SK-N-MC (cell line): ENCODE results near the gene DPF3.

Source experiments
- DNase-seq: peaks from one replicate; pipeline ENCODE4 v3.0.0-alpha.2; 2011; ENCODE audit warnings: low read depth, low spot score
- H3K27ac ChIP-seq: fragments of 200-600 bp; sonication (generic); 2 replicates; pipeline ENCODE4 v1.5.1; 2016; ENCODE audit warnings: mixed run types
- H3K36me3 ChIP-seq: fragments of 200-600 bp; sonication (generic); 2 replicates; pipeline ENCODE4 v1.6.1; 2017; ENCODE audit warnings: antibody characterized with exemption, low read length, mixed read lengths; ENCODE audit not compliant: insufficient read depth
- H3K4me3 ChIP-seq: fragments of 200-600 bp; sonication (generic); 2 replicates; pipeline ENCODE4 v1.5.1; 2016
- H3K9ac ChIP-seq: fragments of 200-600 bp; sonication (generic); 2 replicates; pipeline ENCODE4 v1.8.0; 2017; ENCODE audit warnings: mixed run types, mixed read lengths; ENCODE audit not compliant: insufficient read length
- H3K9me3 ChIP-seq: fragments of 200-600 bp; sonication (generic); 2 replicates; pipeline ENCODE4 v1.6.1; 2017; ENCODE audit warnings: low read depth, mild to moderate bottlenecking, antibody characterized with exemption, low read length, moderate library complexity, mixed read lengths
- EZH2 ChIP-seq: fragments of 200-600 bp; sonication (generic); IDR thresholded peaks from one replicate; pipeline ENCODE4 v1.6.1; 2017; ENCODE audit warnings: antibody characterized with exemption
- FOXP2 ChIP-seq: optimal IDR thresholded peaks from 2 replicates; pipeline ENCODE3; 2011; ENCODE audit warnings: mild to moderate bottlenecking, moderate library complexity; ENCODE audit not compliant: insufficient read depth; ENCODE audit errors: extremely low read length, control extremely low read depth
- POLR2AphosphoS5 ChIP-seq: IDR thresholded peaks from 2 replicates; pipeline ENCODE4 v1.6.1; 2012; ENCODE audit warnings: mild to moderate bottlenecking, low read depth, low read length, borderline replicate concordance

Gene DPF3

DNA sequence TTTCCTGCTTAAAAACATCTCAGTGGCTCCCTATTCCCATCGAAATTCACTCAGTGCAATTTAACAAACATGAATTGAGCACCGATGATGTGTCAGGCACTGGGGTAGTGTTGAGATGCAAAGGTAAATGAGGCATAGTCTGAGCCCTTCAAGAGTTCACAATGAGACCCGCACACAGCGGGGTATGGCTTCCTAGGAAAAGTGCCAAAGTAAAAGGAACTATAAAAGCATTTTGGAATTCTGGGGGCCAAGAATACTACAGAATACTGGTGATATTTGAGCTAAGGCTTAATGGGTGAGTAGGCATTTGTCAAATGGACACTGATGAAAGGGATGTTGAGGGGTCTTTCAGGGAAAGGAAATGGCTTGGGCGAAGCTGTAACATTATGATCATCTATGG, 315.4 kb downstream of the DPF3 start:
- no peak for TF ChIP-seq FOXP2
- no peak for TF ChIP-seq EZH2
- no peak for TF ChIP-seq POLR2AphosphoS5

DNA sequence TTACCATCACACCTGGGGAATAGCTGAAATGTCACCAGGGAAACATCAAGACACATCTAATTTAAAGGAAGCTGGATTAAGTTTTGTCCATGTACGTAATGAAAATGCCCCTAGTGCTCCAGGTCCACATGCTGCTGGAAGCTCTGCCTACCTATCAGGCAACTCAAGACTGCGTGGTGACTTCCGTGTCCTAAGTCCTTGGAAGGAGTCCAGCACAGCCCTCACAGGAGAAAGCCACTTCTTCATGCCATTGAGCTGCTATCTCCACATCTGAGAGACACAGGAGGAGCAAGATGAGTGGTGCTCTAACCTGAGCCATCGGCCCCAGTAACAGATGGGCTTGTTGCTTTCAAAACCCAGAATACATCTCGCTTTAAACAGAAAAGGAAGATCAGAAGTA, 316.4 kb downstream of the DPF3 start:
- H3K27ac ChIP-seq, result no peak overlapping the region
- H3K9ac ChIP-seq, result no peak overlapping the region
- no peaks in the 10 kb centered on the region for H3K9me3 ChIP-seq
- no peak for DNase-seq
- no peaks in the 10 kb centered on the region for H3K36me3 ChIP-seq
- no peak overlapping the region for H3K4me3 ChIP-seq
- TF ChIP-seq EZH2, result no peak
- TF ChIP-seq FOXP2, result no peak
- no peak for TF ChIP-seq POLR2AphosphoS5

More for the DNA sequence above, 315.4 kb downstream of the DPF3 start:
- no peaks in the 10 kb centered on the region for H3K9me3 ChIP-seq
- H3K4me3 ChIP-seq, result no peak overlapping the region
- H3K36me3 ChIP-seq, result no peaks in the 10 kb centered on the region
- DNase-seq, result no peak
- H3K9ac ChIP-seq, result no peak overlapping the region
- H3K27ac ChIP-seq, result no peak overlapping the region

- Histone ChIP-seq H3K4me3 (no peak overlapping the region), H3K9ac (no peak overlapping the region), H3K9me3 (0 out of 2 replicates have a peak, but pooled peaks cover under 1% of the 10 kb centered on the region), H3K27ac (no peak overlapping the region), H3K36me3 (no peaks in the 10 kb centered on the region)
- DNase-seq, result no peak
- TF ChIP-seq POLR2AphosphoS5 (no peak), FOXP2 (no peak)
Observed at GRCh38 chr14:72576258-72576657, 317.6 kb downstream of the DPF3 start.

DNA sequence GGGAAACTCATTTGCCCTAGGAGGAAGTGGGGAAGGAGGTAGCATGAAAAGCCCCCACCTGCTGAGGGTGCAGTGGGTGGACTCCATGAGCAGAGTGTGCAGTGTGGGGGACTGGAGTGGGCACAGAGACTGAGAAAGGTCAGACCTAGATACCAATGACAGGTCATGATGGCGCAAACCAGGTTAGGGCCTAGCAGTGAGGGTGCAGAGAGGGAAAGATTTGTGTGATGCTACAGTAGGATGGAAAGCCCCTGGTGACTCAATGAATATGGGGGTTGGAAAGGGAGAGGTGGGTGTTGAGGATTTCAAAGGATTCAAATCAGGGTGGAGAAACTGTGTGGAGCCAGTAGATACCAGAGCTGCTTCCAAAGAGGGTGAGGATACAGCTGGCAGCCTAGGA, 319.2 kb downstream of the DPF3 start:
- DNase-seq, result no peak
- no peak for TF ChIP-seq FOXP2
- TF ChIP-seq POLR2AphosphoS5, result no peak
- no peak for TF ChIP-seq EZH2
- Histone ChIP-seq H3K9me3 (0 out of 2 replicates have a peak, but pooled peaks cover 2% of the 10 kb centered on the region), H3K36me3 (no peaks in the 10 kb centered on the region), H3K9ac (no peak overlapping the region), H3K27ac (no peak overlapping the region), H3K4me3 (no peak overlapping the region)

DNA sequence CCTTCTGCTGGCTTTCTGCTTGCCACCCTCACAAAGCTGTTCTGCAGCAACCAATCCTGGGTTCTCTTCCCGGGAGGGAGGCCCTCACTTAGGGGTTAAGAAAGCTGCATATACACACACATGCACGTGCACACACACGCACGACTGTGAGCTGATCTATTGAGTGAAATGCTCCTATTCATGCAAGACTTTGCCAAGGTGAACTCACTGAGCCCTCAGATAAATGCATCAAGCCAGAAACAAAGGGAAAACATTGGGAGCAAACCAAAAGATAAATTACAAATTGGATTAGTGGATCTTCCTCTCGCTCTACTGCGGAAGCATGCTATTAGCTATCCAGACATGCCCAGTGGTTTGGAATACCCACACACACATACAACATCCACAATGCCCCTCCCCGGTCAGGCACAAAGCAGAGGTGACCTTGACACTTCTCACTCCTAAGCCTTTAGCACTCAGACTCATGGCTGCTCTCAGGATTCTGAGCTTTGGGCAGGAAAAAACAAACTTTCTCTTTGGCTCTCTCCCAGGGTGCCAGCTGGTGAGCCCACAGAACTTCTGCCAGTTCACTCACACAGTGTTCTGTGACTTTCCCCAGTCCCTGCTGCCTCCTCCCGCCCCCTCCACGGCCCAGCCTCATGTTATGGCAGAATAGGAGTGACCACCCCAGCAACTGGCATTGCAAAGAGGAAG, 320.0 kb downstream of the DPF3 start:
- Histone ChIP-seq H3K36me3 (no peaks in the 10 kb centered on the region), H3K4me3 (no peak overlapping the region), H3K9me3 (0 out of 2 replicates have a peak, but pooled peaks cover 2% of the 10 kb centered on the region), H3K27ac (no peak overlapping the region), H3K9ac (no peak overlapping the region)
- no peak for DNase-seq
- TF ChIP-seq FOXP2 (no peak), EZH2 (no peak), POLR2AphosphoS5 (no peak)
